Measurements from ENCODE around the gene TMEM178B.

GRCh38 chr7:141115965-141116364 is 42.1 kb downstream of the TMEM178B start:
- TF ChIP-seq SRF (IDR thresholded peaks at IDR 0.05; ENCODE audit: low read depth in 2 of 2, low read length in 2 of 2) (no peak), RAD21 (IDR thresholded peaks at IDR 0.05; ENCODE audit: insufficient read depth, low read depth, low read length) (no peak), TARDBP (IDR thresholded peaks at IDR 0.05; ENCODE audit: borderline replicate concordance) (no peak)

Measured in GM12878 (cell line).